HG03354 (cell line): ENCODE data around the gene INO80B.
"Not testable (repeated sequence)": the region's sequence is repeated elsewhere in the genome, so short reads cannot be mapped to it uniquely, and the experiment has no call there.

Experiments
- ATAC-seq: cut with Tn5 transposase; IDR thresholded peaks from one replicate; pipeline ENCODE4 v1.9.1; 2021; ENCODE audit warnings: mild to moderate bottlenecking; ENCODE audit not compliant: unreplicated experiment, poor library complexity, severe bottlenecking

The INO80B gene

DNA sequence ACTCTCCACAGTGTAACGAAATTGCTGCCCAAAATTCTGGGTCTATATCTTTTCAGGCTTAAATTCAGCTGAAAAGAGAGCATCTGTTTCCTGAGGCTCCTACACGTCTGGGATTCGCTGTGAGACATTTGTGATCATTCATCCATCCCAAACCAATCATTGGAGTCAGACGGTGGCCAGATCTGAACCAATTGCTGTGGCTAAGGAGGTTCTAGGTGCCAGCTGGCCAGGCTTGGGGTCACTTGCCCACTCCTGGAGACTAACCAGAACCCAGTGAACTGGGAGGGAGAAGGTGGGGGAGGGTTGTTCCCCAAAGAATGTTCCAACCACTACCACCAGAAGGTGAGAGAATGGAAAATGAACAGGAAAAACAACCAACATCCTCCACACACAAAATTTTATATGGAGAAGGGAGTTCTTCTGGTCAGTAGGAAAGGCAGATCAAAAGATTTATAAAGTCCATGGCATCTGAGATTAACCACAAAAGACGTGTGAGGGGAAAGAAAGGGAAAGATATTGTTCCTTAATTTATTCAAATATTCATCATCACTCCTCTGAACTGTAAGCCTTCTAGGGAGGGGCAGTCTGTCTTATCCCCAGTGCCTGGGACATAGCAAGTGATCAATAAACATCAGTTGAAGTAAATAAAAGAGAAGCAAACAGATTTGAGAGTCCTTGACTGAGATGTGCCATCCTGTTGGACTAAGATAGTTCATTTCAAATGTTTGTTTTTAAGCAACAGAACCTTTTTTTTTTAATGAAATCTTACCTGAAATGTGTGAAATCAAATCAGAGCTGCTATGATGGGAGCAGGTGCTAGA lies 10.2 kb upstream of the INO80B start:
- no peak for ATAC-seq

DNA sequence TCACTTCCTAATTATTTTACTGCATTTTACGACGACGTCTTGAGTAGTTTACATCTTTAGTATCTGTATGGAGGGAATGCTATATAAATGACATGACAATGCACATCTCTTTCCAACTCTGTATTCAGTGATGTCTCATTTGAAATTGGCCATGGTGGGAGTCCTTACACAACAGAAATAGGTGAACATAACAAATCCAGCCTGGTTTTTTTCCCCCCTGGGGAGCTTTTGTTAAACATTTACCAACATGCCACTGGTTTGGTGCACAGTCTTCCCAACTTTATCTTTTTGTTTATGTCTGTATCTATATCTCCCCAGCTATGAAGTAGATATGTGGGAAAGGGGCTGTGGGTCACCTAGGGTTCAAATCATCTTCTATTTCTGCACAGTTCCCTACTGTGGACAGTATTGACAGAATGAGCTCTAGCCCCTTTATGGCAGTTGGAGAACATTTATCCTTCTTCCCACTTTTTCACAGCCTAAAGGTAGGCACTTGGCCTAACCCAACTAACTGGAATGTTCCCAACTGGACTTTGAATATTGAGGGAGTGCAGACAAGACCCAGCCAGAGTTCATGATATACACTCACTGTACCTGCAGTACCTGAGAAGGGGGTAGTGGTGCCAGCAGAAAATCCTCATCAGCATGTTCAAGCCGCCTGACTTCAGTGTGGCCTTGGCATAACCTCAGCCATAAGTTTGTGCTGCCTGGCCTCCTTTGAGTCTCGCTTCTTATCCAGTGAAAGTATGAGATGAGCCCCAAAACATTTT lies 7.5 kb upstream of the INO80B start:
- no peak for ATAC-seq

DNA sequence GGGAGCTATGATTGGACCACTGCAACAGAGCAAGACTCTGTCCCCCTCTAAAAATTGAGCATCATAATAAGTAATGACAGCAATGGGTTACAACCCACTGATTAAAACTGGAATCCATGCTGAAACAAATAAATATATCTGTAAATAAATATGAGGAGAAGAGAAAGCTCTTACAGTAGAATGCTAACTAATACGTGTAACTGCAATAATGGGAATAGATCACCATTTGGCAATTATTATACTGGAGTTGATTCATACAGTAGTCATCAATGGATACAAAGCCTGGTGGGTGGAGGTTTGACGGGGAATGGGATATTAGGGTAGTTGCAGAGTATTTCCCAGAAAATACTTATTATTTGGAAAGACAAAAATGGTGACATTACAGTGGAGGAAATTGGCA lies 6.1 kb upstream of the INO80B start:
- ATAC-seq: no peak

DNA sequence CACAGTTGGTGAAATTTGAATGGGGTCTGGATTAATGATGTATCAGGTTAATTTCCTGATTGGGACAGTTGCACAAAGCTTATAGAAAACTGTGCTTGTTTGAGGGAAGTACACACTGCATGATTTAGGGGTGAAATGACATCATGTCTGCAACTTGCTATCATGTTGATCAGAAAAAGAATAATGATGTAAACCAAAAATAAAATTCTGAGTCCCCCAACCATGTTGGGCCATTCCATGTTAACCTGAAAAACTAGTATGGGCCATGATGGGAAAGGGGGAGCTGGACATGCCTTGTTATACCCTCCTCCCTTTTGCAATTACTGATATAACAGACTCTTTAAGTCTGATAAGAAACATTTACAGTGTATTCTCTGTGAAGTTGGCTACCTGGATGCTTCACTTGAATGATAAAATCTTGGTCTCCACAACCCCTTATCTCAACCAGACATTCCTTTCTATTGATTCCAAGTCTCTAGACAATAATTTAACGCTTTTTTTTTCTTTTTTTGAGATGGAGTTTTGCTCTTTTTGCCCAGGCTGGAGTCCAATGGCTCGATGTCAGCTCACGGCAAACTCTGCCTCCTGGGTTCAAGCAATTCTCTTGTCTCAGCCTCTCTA lies 4.2 kb upstream of the INO80B start:
- no peak for ATAC-seq

DNA sequence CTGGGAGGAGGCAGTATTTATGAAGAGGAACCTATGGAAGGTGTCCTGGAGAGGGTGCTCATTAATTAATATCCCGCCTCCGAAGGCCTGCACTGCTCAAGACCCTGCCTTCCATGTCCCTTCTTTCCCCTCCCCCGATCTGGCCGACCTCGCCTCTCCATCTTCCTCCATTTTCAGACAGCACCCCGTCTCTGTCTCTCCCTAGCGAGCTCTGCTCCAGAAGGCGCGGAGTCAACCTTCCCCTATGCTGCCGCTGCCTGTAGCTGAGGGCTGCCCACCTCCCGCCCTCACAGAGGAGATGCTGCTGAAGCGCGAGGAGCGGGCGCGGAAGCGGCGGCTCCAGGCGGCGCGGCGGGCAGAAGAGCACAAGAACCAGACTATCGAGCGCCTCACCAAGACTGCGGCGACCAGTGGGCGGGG lies 2.3 kb downstream of the INO80B start:
- ATAC-seq: no peak

DNA sequence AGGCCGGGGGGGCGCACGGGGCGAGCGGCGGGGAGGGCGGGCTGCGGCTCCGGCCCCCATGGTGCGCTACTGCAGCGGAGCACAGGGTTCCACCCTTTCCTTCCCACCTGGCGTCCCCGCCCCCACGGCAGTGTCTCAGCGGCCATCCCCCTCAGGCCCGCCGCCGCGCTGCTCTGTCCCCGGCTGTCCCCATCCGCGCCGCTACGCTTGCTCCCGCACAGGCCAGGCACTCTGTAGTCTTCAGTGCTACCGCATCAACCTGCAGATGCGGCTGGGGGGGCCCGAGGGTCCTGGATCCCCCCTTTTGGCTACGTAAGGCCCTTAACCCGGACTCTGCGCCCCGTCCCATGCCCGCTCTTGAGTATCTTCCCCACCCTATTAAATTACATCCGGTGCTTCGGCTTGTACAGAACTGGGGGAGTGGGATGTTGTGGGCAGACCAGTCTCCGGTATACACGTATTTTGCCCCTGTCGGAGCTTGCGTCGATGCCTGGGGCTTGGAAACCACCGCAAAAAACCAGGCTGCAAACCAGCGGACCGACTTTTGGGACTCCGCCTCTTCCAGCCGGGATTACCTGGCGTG lies 2.8 kb downstream of the INO80B start:
- peak; percentile 42 for ATAC-seq

DNA sequence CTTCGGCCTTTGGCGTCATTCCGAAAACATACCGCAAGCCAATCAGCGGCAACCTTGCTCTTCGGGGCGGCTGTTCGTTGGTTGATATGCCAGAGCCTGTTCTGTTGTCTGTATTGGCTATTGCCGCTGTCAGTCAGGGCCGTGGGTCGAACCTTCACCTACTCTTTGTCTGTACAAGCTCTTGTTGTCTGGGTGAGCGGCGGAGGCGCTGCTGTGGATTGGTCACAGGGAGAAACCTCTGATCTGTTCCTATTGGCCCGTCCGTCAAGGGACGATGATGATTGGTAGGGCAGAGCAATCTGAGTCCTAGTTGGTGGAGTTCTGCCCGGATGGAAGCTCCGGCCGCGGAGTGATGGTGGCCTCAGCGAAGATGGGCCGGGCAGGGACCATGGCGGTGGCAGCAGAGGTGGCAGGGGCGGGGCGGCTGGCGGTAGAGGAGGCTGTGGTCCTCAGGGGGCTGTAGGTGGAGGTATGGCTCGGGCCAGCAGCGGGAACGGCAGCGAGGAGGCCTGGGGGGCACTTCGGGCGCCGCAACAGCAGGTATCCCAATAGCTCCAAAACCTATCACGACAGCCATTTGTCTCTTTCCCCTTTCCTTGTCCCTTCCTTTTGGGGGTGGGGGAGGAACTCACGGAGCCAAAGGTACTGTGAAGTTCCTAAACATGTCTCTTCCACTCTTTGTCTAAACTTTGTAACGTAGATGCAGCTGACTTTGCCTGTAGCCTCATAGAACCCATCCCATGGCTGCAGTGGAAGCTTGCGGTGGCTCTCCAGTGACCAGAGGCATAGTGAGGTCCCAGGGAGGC lies 3.4 kb downstream of the INO80B start, which contains the start of gene WBP1:
WBP1 (plus strand) TSS at position 307 of the 806 bp plus-strand sequence; CDS start at position 472, 165 bp downstream.
- ATAC-seq: peak; percentile 85

DNA sequence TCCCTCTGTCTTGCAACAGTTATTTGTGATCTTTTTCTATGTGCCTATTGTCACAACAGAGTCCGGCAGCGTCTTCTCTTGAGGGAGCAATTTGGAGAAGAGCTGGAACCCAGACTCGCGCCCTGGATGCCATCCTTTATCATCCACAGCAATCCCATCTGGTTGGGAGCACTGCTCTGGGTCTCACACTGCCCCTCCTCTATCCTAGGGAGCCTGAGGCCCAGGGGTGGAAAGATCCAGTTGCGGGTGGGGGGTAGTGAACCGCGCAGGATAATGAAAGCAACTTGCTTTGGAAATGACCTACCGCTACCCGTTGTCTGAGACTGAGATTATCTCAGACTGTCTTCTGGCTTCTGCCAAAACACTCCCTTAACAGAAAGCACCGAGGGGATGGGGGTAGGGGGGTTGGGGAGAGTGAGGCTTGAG lies 4.1 kb downstream of the INO80B start:
- ATAC-seq: no peak

DNA sequence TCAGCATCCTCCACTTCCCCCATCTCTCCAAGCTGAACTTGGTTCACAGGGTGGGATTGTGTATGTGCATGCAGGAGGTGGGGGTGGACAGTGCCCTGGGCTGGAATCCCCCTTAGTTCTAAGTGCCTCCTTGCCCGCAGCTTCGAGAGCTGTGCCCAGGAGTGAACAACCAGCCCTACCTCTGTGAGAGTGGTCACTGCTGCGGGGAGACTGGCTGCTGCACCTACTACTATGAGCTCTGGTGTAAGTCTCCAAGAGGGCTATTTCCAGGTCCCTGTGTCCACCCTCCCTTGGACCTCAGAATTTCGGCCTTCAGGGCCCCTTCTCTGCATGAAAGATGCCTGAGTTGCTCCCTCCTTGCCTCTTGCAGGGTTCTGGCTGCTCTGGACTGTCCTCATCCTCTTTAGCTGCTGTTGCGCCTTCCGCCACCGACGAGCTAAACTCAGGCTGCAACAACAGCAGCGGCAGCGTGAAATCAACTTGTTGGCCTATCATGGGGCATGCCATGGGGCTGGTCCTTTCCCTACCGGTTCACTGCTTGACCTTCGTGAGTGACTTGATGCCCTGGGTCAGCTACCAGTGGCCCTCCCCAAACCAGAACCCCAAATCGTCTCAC lies 4.7 kb downstream of the INO80B start:
- not testable (repeated sequence) for ATAC-seq

DNA sequence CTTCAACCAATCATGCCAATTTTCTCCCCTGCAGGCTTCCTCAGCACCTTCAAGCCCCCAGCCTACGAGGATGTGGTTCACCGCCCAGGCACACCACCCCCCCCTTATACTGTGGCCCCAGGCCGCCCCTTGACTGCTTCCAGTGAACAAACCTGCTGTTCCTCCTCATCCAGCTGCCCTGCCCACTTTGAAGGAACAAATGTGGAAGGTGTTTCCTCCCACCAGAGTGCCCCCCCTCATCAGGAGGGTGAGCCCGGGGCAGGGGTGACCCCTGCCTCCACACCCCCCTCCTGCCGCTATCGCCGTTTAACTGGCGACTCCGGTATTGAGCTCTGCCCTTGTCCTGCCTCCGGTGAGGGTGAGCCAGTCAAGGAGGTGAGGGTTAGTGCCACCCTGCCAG lies 5.3 kb downstream of the INO80B start:
- ATAC-seq: not testable (repeated sequence)

DNA sequence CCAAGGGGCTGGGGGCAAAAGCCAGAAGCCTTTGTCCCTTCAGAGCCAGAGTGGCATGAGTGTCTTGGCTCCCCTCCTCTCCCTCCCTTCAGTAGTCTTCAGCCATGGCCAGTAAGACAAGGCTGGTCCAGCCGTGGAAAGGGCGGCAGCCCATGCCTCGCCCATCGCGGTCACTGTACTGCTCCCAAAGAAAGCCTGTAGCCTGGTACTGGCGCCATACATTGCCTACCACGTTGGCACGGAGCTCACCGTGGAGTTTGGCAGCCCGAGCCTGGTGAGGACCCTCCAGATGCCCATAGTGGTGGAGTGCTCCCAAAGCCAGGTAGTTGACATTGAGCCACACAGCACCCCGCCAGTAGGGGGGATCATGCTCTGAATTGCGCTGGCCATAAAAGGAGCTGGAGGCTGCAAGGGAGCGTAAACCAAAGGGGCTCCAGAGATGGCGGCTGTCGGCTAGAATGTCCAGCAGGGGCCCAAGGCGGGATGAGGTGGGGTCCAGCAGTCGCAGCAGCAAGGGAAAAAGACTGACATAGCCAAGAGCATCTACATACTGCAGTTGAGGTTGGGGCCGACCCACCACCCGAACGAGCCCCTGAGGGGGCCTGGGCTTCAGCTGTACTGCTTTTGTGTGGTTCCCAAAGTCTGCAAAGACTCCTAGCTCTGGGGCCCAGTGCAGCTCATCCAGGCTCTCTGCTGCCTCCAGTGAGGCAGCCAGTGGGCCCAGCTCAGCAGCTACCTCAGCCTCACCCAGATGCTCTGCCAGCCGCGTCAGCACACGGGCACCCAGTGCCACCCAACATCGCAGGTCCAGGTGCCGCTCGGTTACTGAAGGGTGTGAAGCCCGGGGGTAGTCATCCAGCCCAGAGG lies 6.5 kb downstream of the INO80B start:
- no peak for ATAC-seq

DNA sequence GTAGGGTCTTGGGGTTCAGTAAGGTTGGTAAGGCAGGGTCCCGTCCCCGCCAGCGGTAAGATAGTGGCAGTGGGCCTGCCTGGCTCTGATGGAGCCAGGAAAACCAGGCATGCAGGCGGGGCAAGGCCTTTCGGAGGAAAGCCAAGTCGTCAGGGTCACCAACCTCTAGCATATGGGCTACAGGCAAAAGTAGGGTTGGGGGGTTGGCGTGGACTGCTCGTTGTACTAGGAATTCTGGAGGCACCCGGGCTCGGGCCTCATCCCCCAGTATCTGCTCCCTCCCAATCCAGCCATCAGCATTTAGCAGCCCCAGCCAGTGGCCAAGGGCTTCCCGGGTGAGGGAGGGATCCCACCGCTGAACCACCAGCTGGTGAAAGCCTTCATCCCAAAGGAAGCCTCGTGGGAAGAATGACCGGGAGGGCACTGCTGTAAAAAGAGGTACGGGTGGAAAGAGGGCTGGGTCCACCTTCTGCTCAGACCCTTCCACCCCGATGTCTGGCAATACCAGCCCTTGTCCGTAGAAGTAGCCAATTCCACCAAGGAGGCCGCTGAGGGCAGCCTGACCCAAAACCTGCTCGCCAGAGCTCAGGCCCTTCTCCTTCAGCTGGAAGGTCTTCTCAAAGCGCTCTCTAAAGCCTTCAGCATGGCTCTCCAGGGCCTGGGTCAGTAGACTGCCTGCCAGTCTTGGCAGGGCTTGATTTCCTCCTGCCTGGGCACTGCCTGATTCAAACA lies 7.3 kb downstream of the INO80B start:
- no peak for ATAC-seq

DNA sequence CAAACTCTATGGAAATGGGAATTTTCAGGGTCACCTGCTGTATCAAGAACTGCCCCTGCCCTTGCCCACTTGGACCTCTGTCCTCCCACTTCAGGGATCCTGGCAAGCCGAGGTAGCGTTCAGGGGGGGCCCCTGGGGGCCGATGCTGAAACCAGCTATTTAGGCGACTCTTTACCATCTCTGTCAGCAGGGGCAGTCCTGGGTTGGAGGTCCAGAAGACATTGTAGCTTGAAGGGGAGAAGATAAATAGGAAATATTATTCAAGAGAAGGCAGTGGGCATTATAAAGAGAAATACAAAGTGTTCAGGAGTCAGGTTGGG lies 7.9 kb downstream of the INO80B start:
- no peak for ATAC-seq

DNA sequence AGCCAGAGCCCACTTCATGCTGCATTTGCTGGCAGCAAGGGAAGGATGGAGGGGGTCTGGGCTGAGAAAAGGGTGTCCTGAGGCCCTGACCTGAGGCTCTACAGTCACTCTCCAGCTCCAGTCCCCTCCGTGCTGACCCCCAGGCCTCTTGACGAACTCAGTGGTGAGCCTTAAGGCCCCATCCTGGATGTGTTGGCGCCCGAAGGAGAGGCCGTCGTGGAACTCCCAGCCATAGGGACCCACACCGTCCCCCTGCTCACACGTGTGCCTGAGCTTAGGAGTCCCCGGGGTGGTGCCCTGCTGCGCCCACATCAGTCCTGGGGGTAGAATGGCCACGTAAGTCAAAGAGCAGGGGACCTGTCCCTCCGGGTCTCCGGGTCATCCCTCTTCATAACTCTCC lies 9.5 kb downstream of the INO80B start:
- ATAC-seq: peak; percentile 1

DNA sequence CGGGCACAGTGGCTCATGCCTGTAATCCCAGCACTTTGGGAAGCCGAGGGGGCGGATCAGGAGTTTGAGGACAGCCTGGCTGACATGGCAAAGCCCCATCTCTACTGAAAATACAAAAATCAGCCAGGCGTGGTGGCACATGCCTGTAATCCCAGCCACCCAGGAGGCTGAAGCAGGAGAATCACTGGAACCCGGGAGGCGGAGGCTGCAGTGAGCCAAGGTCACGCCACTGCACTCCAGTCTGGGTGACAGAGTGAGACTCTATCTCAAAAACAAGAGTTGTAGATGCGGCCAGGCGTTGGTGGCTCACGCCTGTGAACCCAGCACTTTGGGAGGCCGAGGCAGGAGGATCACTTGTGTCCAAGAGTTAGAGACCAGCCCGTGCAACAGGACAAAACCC lies 15.9 kb downstream of the INO80B start:
- ATAC-seq: not testable (repeated sequence)

DNA sequence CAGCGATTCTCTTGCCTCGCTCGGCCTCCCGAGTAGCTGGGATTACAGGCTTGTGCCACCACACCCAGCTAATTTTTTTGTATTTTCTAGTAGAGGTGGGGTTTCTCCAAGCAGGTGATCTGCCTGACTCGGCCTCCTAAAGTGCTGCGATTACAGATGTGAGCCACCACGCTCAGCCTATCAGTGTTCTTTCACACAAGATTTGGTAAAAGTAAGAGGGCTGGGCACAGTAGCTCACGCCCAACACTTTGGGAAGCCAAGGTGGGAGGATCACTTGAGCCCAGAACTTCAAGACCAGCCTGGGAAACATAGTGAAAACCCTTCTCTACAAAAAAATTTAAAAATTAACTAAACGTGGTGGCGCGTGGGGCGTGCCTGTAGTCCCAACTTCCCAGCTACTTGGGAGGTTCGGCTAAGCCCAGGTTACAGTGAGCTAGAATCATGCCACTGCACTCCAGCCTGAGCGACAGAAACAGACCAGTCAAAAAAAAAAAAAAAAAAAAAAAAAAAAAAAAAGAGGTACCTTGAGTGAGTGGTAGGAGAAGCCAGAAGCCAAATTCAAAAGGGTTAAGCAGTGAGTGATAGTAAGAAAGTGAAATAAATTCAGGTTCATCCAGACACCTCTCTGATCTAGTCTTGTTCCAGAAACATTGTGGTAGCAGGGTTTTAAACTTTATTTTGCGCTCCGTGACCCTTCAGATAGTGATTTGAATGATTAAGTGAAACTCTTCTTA lies 16.6 kb downstream of the INO80B start:
- ATAC-seq: no peak
